Jurkat, Clone E6-1 (cell line): Measurements from ENCODE around the gene CELSR3.

ENCODE experiments used
- DNase-seq: peaks from one replicate; pipeline ENCODE4 v3.0.0-alpha.2; 2011; ENCODE audit warnings: low read depth, low spot score
- H3K4me3 ChIP-seq: 2 replicates; pipeline ENCODE4 v1.5.1; 2011; ENCODE audit warnings: mild to moderate bottlenecking, low read length, control low read depth, moderate library complexity

CELSR3 gene

DNA sequence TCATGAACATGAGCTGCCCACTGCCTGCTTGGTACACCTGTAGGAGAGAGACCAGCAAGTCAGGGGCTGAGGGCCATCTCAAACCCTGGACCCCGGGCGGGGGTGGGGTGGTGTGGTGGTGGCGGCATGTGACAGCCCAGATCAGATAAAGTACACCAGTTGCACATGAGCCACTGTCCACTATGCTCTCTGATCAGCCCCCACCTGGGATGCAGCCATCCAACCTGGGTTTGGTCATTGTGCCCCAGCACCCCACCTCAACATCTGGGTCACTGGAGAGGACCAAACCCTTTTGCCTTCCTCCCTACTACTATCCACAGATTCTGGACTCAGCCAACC, 26.0 kb upstream of the CELSR3 start:
- no peak for DNase-seq
- H3K4me3 ChIP-seq = no peak overlapping the region

DNA sequence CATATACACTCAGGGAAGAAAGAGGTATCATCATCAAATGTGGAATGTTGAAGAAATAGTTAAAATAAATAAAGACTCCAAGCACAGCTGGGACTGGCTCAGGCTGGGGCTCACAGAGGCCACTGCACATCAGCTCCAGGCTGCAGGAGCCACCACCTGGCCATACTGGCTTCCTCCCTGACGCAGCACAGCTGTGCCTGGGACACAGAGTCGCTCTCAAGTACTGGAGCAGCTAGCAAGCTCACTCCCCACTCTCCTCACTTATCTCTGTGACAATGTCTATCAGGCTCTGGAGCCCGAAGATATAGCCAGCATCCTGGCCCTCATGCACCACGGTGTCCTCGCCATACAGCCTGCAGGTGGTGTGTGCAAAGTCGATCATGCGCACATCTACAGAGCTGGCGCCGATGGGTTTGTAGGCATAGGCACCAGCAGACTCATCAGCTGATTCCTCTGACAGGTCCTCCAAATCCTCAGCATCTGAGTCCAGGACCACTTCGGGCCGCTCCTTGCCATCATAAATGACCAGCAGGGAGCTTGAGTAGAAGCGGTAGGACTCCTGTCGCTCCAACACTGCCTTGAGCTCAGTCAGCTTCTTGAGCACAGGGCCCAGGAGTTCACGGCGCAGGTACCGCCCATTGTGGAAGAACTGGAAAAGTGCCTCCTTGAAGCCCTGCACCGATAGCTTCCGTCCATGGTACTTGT, 25.5 kb upstream of the CELSR3 start:
- no peak overlapping the region for H3K4me3 ChIP-seq
- DNase-seq = no peak

DNA sequence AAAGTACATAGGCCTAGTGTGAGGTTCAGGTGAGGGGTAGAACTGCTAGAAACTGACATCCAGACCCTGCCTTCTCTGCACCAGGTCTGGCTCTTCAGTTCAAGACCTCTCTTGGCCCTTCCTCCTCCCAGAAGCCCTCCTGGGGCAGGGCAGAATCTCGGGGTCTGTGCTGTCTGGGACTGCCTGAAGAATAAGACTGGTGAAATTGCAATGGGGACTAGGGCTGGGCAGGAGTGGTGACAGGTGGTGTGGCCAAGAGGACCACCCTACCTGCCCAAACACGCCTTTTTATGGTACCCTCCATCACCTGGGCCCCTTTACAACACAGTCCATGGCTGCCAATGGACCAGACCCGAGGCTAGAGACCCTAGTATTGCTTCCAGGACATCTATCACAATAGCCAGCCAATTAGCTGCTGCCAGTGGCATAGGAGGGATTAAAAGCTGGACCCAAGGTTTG, 24.6 kb upstream of the CELSR3 start:
- no peak overlapping the region for H3K4me3 ChIP-seq
- no peak for DNase-seq

DNA sequence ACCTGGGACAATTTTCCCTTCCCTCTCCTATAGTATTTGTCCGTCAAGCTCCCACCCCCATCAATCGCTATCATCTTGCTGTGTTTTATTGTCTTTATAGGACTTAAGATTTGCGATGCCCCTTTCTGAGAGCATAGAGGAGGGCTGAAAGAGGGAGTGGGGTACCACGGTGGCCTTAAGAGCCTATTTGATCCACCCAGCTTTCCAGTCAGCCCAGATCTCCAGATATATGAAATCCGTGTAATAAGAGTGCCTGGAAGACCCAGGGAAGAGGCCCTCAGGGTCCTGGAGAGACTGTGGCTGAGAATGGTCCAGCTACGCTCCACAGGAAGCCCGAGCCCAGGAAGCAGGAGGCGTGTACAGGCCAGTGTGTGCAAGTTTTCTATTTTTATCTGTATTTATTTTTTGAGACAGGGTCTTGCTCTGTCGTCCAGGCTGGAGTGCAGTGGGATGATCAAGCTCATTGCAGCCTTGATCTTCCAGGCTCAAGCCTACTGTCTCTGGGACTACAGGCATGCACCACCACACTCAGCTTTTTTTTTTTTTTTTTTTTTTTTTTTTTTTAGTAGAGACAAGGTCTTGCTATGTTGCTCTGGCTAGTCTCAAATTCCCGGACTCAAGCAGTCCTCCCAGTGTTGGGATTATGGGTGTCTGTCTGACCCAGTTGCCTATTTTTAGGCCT, 24.0 kb upstream of the CELSR3 start:
- no peak for DNase-seq
- no peak overlapping the region for H3K4me3 ChIP-seq

DNA sequence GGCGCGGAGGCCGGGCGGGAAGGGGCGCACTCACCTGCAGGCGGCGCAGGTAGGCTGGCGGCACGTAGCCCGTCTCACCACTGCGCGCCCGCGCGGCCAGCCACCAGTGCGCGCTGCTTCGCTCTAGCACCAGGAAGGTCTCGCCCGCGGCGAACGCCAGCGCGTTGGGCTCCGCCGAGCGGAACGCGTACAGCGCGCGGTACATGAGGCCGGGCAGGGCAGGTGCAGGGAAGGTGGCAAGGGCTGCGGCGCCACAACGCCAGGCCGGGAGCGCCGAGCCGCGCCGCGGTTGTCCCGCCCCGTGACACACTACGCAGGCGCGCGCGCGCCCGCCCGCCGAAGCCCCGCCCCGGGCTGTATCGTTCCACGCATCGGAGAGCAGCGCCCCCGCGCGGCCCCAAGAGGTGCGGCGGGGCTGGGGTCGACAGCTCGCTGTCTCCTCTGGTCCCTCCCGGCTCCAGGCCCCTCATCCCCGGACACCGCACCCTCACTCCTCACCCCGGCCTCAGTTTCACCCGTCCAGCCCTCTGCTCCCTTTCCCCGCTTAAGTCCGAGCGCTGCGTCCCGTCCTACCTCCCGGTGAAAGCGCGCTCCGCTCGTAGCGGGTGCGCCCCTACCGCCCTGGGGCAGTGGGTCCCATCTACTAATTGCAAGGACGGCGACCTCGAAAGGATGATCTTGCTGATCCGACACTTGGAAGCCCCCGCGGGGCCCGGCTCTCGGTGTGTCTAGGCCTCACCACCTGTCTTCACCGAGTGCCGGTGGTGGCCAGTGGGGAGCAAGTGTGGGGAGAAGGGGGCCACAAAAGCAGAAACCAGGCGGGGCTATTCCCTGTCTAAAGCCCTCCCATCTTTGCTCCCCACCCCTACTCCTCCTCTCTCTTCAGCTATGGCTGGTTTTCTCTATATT, 23.2 kb upstream of the CELSR3 start, which contains the start of gene NCKIPSD:
Gene NCKIPSD, minus strand, starts transcription at position 313 of the 909 bp plus-strand sequence. Its CDS starts 108 bp downstream, at position 205.
- H3K4me3 ChIP-seq = peak within 1 kb of the TSS; percentile 86
- peak; percentile 69 for DNase-seq

DNA sequence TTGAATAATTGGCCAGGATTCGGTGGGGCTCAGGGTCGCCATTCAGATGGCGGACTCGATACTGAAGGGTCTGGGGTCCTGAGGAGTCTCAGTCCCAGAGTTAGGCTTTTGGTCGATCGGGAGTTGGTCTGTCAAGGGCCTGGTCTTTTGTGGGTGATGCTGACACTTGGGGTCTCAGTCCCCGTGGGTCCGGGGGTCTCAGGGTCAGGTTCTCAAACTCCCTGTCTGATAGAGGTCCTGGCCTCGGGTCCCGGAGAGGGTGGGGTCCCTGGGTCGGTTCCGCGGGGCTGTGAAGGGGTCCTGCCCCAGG, 22.6 kb upstream of the CELSR3 start:
- H3K4me3 ChIP-seq = peak overlapping the region; percentile 86
- no peak for DNase-seq

DNA sequence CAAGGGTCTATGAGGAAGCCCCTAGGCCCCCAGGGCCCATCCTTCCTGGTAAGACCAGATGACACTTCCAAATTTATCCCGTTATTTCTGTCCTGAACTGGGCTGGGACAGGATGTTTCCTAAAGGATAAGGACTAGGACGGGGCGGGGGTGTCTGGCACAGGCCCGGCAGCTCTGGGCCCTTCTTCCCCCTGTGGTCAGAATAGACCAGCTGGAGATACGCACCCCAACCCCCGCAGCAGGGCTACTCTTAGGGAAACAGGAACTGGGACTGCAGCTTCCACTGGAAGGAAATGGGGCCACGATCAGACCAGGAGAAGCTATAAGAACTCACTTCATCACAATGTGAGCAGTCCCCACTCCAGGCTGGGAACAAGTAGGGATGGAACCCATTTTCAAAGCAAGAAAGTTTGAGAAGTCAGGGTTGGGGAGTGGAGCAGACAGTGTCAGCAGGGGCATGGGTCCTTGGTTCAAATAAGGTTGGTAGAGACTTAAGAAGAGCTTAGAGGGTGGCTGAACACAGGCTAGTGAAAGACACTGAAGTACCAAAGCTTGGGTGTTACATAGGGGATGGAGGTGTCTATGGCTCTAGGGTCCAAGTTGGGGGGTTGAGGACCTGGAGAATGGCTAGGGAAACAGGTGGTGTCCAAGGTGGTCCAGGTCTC, 21.9 kb upstream of the CELSR3 start:
- peak overlapping the region; percentile 86 for H3K4me3 ChIP-seq
- no peak for DNase-seq

DNA sequence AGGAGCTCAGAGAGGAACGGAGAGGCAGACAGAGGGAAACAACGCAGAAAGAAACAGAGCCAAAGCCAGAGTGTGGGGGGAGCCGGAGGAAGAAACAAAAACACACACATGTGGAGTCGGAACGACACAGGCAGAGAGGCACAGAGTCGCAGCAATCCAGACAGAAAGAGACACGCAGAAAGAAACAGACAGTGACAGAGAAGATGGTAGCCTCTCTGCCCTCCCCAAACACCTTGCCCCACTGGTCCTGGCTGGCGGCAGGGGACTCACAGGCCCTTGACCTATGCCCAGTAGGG, 21.3 kb upstream of the CELSR3 start:
- H3K4me3 ChIP-seq = no peak overlapping the region
- DNase-seq = no peak

DNA sequence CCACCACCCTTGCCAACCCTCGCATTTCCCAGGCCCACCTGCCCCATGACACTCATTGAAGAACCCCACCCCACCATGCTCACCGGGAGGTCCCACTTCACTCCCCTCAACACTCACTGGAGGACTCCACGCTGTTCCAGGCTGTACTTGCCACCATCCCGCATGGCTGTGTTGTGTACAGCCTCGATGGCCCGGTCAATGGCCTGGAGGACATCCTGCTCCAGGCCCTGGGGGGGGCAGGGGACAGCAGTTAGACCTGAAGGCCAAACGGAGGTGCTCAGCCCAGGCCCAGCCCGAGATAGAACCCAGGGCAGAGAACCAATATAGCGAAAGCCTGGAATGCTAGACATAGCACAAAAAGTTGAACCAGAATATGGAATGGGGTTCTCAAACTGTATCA, 20.1 kb upstream of the CELSR3 start:
- H3K4me3 ChIP-seq = no peak overlapping the region
- DNase-seq = no peak

DNA sequence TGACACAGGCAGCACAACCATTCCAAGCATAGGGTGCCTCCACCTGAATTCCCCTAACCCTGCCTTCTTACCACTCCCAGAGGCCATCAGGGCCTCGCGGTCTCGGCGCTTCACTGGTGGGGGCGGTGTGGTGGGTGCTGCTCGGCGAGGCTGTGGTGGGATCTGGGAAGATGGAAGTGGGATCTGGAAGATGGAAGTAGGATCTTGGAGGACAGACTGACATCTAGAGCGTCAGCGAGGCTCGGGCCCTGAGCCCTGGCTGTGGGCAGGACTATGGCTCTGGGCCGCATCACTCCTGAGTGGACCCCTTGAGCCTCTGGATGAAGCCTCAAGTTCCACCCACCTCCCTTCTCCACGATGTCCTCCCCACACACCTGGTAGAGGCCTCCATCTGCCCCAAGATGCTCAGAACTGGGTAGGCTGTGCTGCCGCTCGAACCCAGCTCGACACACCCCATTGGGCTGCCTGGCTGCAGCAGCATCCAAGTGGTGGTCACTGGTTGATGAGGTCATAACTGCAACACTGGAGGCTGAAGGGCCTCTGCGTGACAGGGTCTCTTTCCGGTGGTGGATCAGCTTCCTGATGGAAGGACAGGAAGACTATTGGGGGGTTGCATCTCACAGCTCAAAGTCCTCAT, 19.4 kb upstream of the CELSR3 start:
- H3K4me3 ChIP-seq = no peak overlapping the region
- no peak for DNase-seq

DNA sequence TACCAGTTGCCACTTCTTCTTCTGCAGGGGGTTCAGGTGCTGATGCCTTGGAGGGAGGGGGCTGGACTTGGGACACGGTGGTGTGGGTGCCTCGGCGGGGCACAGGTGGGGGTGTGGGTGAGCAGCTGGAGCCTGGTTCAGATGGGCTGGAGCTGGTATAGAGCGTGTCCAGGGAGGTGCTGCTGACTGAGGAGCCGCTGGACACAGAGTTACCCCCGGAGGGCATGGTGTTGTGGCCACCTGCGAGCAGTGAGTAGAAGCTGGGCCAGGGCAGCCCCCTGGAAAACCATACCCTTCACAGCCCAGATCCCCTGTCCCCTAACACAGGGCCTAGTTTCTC, 18.8 kb upstream of the CELSR3 start:
- no peak overlapping the region for H3K4me3 ChIP-seq
- DNase-seq = no peak

DNA sequence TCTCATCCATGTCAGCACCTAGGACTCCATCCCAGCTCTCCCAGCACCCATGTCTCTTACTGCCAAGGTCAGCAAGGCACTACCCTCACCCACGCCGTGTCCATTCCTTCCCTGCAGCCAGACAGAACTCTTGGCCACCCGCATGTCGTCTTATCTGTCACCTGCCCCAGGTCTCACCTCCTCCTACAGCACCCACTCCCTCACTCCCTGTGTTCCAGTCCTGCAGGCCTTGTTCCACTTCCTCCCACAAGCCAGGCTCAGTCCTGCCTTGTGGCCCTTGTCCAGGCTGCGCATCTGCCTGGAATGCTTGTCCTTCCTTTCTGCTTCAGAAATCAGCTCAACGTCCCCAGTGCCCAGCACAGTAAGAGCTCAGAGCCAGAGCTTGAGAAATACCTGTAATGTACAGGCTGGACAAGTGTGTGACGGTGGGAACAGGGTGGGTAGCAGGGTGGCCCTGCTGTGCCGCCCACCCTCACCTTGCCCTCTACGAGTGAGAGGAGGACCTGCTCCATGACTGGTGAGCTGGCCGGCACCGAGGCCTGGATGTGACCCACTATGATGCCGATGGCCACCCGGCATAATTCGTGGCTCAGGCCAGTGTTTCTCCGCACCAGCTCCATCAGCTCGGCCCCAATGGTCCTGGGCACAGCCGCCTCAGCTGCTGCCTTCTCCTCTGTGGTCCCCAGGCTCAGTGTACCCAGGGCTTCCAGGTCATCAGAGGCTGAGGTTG, 18.3 kb upstream of the CELSR3 start:
- H3K4me3 ChIP-seq = no peak overlapping the region
- DNase-seq = no peak

DNA sequence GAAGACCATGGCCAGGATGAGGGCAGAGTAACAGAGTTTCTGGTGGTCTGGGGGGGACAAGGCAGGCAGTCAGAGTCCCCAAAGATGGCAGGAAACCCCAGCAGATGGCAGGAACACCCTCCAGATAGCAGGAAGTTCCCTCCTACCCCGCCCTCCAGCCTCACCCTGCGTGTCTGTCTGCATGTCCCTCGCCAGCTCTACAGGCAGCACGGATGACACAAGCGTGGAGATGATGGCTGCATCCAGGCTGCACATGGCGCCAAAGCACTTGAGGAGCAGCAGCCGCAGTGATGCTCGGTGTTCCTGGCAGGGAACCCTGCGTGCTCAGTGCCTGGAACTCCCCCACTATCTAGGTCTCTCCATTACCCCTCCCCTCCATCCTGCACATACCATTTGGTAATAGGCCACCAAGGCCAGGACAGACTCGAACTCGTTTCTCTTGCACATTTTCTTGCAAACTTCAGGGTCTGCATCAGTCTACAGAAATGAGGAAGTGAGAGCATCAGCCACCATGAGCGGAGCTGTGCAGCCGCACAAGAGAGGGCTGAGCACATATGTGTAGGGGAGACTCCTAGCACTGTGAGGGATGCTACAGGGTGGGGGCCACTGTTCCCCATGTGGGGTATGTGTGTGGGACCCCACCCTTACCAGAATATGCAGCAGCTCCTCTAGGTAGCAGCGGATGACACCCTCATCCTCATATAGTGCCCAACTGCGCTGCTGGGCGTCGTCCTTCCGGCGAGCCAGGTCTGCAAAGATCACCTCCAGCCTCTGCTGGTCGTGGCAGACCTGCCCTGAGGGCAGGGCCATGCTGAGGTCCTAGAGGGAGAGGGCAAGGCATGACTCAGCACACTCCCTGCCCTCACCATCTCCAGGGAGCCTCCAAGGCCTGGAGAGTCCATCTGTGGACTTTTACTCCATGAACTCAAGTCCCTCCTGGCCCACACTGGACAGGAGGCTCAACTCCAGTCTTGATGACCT, 17.0 kb upstream of the CELSR3 start:
- DNase-seq = no peak
- H3K4me3 ChIP-seq = no peak overlapping the region

DNA sequence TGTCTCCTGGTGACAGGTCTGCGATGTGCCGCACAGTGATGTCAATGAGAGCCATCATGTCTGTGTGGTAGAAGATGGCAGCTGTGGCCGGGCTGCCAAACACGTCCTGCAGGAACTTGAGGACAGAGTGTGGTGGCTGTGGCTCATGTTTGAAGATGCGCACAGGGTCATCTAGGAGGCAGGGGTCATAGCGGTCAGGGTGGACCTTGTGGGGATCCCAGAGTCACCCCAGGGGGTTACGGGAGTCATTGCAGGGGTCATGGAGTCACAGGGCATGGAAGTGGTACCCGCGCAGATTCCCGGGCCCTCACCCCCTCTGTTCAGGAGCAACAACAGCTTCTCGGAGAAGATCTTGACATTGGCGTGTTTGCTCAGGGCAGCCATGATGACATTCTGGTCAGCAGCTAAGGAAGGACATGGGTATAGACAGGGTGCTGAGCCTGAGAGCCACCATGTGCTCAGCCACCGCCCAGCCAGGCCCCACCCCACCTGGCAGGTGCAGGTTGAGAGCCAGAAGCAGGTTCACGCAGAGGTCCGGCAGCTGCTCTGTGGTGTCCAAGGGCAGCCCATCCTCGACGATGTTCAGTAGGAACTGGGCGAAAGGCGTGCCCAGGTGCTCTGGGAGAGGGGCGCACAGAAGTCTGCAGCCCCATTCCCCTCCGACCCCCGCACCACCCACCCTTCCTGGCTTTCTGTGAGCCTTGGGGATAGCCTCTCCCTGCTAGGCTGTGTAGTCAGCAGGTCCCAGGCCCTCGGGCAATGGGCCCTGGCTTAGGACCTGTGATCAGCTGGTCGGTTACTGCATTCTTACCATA, 16.1 kb upstream of the CELSR3 start:
- DNase-seq = no peak
- H3K4me3 ChIP-seq = no peak overlapping the region

DNA sequence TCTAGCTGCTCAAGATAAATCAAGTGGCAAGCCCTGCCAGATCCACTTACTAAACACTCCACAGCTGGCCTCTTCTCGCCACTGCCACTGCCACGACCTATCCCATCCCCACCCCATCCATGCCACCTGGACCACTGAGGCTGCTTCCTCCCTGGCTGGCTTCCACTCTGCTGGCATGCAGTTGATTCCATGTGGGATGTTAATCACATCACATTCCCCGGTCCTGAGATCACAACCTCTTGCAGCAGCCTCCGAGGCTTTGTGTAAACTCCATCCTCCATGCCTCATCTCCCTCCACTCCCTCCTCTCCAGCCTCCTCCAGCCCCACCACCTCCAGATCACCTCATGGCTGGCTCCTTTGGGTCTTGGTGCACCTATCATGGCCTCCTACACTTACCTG, 15.4 kb upstream of the CELSR3 start:
- no peak for DNase-seq

DNA sequence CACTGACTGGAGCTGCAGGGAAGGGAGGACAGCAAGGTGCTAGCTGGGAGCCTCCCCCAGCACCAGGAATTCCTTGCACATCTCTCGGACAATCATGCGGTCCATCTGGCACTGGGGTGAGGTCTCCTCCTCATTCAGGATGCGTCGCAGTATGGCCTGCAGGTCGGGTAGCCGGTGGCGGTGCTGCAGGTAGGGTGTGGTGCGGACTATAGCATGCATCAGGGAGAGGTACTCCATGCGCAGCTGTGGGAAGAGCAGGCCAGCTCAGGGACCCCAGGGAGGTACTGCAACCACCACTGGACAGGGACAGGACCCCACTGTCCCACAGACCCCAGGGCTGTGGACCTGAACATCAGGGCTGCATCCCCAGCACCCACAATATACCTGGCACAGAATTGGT, 11.8 kb upstream of the CELSR3 start:
- no peak for DNase-seq
- H3K4me3 ChIP-seq = no peak overlapping the region

More for the DNA sequence above, 15.4 kb upstream of the CELSR3 start:
- no peak overlapping the region for H3K4me3 ChIP-seq

DNA sequence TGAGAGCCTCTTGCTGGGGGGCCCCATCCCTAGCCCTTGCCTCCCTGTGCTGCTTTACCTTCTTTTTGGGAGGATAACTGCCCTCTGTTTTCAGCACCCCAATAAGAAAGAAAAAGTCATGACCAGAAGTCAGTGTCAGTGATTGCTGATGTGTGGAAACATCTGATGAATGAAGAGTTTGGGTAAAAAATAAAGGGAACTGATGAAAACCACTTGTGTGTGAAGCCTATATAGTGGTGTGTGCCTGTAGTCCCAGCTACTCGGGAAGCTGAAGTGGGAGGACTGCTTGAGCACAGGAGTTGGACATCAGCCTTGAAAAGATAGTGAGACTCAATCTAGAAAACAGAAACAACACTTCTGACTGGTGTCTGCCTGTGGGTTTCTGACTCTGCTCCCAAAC, 9.8 kb upstream of the CELSR3 start:
- no peak overlapping the region for H3K4me3 ChIP-seq
- DNase-seq = no peak
